ENCODE data around the gene KMT5C. TPM values are rescaled to one million over a fixed set of nuclear protein-coding genes. Genes with fewer than 3 reads are reported as not detected.

KMT5C gene
- total RNA-seq, 1 donor from 2014 or later, result 18.6 TPM

- Mint-ChIP-seq H3K4me1 (ENCODE audit: unreplicated experiment) (peaks cover 13% of the 10 kb centered on the region), H3K27ac (ENCODE audit: unreplicated experiment) (no peak overlapping the region), H3K36me3 (ENCODE audit: unreplicated experiment) (no peaks in the 10 kb centered on the region), H3K4me3 (ENCODE audit: unreplicated experiment) (no peak overlapping the region), H3K9me3 (ENCODE audit: unreplicated experiment) (no peaks in the 10 kb centered on the region), H3K27me3 (ENCODE audit: unreplicated experiment) (peaks cover 3% of the 10 kb centered on the region)
- no peak for TF ChIP-seq CTCF (IDR thresholded peaks at IDR 0.05)
- no peak for DNase-seq (ENCODE audit: extremely low spot score, unreplicated experiment)
These were observed 22.7 kb downstream of the KMT5C start for GRCh38 chr19:55362174-55362989.

DNA sequence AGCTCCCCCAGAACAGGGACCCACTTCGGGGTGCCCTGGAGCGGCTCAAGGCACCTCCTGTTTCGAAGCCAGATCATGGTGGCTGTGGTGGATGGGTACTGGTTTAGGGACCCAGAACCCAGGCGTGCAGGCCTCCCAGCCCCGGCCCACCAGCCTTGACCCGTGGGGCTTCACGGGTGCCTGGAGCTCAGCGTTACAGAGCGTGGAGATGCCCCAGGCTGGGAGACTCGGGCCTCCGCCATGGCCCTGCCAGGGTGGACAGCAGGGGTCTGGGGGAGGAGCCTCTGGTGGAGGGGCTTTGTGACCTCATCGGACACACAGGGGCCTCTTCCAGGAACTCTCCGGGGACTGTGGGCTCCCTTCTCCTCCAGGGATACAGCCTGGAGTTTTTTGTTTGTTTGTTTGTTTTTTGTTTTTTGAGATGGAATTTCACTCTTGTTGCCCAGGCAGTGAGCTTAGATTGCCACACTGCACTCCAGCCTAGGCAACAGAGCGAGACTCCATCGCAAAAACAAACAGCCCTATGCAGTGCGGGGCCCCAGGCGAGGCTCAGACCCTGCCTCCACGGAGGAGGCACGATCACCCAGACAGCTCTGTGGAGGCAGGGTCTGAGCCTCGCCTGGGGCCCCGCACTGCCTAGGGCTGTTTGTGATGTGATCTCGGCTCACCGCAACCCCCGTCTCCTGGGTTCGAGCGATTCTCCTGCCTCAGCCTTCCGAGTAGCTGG lies 23.5 kb downstream of the KMT5C start, which contains the start of gene GARIN5B:
GARIN5B (minus strand) TSS at position 271 of the 727 bp plus-strand sequence; CDS start at position 77, 194 bp downstream.
- H3K36me3 Mint-ChIP-seq (ENCODE audit: unreplicated experiment), result no peaks in the 10 kb centered on the region
- DNase-seq (ENCODE audit: extremely low spot score, unreplicated experiment), result no peak
- H3K27me3 Mint-ChIP-seq (ENCODE audit: unreplicated experiment), result no peaks in the 10 kb centered on the region
- no peaks in the 10 kb centered on the region for H3K9me3 Mint-ChIP-seq (ENCODE audit: unreplicated experiment)
- TF ChIP-seq CTCF (IDR thresholded peaks at IDR 0.05), result no peak
- peak within 1 kb of the TSS; percentile 34 for H3K27ac Mint-ChIP-seq (ENCODE audit: unreplicated experiment)
- H3K4me1 Mint-ChIP-seq (ENCODE audit: unreplicated experiment), result peaks cover 13% of the 10 kb centered on the region
- H3K4me3 Mint-ChIP-seq (ENCODE audit: unreplicated experiment), result no peak within 1 kb of the TSS

DNA sequence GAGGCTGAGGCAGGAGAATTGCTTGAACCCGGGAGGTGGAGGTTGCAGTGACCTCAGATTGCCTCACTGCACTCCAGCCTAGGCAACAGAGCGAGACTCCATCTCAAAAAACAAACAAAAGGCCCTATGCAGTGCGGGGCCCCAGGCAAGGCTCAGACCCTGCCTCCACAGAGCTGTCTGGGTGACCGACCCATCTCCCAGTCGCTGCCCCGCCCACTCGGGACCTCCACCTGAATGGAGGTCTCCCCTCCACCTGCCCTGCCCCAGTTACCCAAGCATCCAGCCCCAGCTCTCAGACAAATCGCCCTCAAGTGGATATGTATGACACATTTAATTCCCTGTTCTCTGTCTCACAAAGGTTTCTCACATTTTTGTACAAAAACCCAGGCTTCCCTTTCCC lies 25.6 kb downstream of the KMT5C start:
- H3K27ac Mint-ChIP-seq (ENCODE audit: unreplicated experiment), result no peak overlapping the region
- no peak for DNase-seq (ENCODE audit: extremely low spot score, unreplicated experiment)
- H3K4me1 Mint-ChIP-seq (ENCODE audit: unreplicated experiment), result peaks cover 18% of the 10 kb centered on the region
- no peaks in the 10 kb centered on the region for H3K36me3 Mint-ChIP-seq (ENCODE audit: unreplicated experiment)
- no peaks in the 10 kb centered on the region for H3K27me3 Mint-ChIP-seq (ENCODE audit: unreplicated experiment)
- no peak for TF ChIP-seq CTCF (IDR thresholded peaks at IDR 0.05)
- no peaks in the 10 kb centered on the region for H3K9me3 Mint-ChIP-seq (ENCODE audit: unreplicated experiment)
- no peak overlapping the region for H3K4me3 Mint-ChIP-seq (ENCODE audit: unreplicated experiment)

GRCh38 chr19:55365964-55366363 lies 26.3 kb downstream of the KMT5C start:
- no peak for TF ChIP-seq CTCF (IDR thresholded peaks at IDR 0.05)
- peaks cover 24% of the 10 kb centered on the region for H3K4me1 Mint-ChIP-seq (ENCODE audit: unreplicated experiment)
- H3K9me3 Mint-ChIP-seq (ENCODE audit: unreplicated experiment), result no peaks in the 10 kb centered on the region
- no peak overlapping the region for H3K4me3 Mint-ChIP-seq (ENCODE audit: unreplicated experiment)
- H3K27ac Mint-ChIP-seq (ENCODE audit: unreplicated experiment), result no peak overlapping the region
- DNase-seq (ENCODE audit: extremely low spot score, unreplicated experiment), result no peak
- H3K36me3 Mint-ChIP-seq (ENCODE audit: unreplicated experiment), result no peaks in the 10 kb centered on the region
- no peaks in the 10 kb centered on the region for H3K27me3 Mint-ChIP-seq (ENCODE audit: unreplicated experiment)

DNA sequence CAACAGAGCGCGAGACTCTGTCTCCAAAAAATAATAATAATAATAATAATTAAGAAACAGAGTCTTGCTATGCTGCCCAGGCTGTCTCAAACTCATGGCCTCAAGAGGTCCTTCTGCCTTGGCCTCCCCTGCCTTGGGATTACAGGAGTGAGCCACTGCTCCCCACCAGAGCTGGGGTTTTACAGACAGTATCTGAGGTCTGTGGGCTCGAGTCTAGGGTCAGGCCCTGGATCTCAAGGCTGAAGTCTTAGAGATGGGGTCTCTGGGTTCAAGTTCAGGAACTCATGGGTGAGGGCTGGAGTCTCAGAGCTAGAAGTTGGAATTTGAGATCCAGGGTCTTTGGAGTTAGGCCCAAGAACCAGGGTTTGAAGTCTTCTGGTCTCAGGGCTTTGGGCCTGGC lies 27.1 kb downstream of the KMT5C start:
- Mint-ChIP-seq H3K4me3 (ENCODE audit: unreplicated experiment) (no peak overlapping the region), H3K36me3 (ENCODE audit: unreplicated experiment) (no peaks in the 10 kb centered on the region), H3K4me1 (ENCODE audit: unreplicated experiment) (peaks cover 25% of the 10 kb centered on the region), H3K27me3 (ENCODE audit: unreplicated experiment) (no peaks in the 10 kb centered on the region), H3K9me3 (ENCODE audit: unreplicated experiment) (no peaks in the 10 kb centered on the region), H3K27ac (ENCODE audit: unreplicated experiment) (no peak overlapping the region)
- DNase-seq (ENCODE audit: extremely low spot score, unreplicated experiment), result no peak
- no peak for TF ChIP-seq CTCF (IDR thresholded peaks at IDR 0.05)

Measured in osteocyte (in vitro differentiated cells).